ENCODE data around the gene TNRC6C. TPM values are rescaled to one million over a fixed set of nuclear protein-coding genes. Genes with fewer than 3 reads are reported as not detected.

TNRC6C gene
- total RNA-seq, 1 donor from 2014 or later: 28.7 TPM

GRCh38 chr17:78038748-78039288 lies 80.3 kb downstream of the TNRC6C start:
- no peak overlapping the region for H3K27ac Mint-ChIP-seq (ENCODE audit: unreplicated experiment)
- no peaks in the 10 kb centered on the region for H3K4me1 Mint-ChIP-seq (ENCODE audit: unreplicated experiment)
- no peaks in the 10 kb centered on the region for H3K9me3 Mint-ChIP-seq (ENCODE audit: unreplicated experiment)
- DNase-seq (ENCODE audit: extremely low spot score, unreplicated experiment): no peak
- no peak for TF ChIP-seq CTCF (IDR thresholded peaks at IDR 0.05)
- H3K36me3 Mint-ChIP-seq (ENCODE audit: unreplicated experiment): peaks cover 26% of the 10 kb centered on the region
- H3K27me3 Mint-ChIP-seq (ENCODE audit: unreplicated experiment): no peaks in the 10 kb centered on the region
- no peak overlapping the region for H3K4me3 Mint-ChIP-seq (ENCODE audit: unreplicated experiment)

- no peaks in the 10 kb centered on the region for H3K27me3 Mint-ChIP-seq (ENCODE audit: unreplicated experiment)
- no peak overlapping the region for H3K4me3 Mint-ChIP-seq (ENCODE audit: unreplicated experiment)
- no peak overlapping the region for H3K27ac Mint-ChIP-seq (ENCODE audit: unreplicated experiment)
- no peak for DNase-seq (ENCODE audit: extremely low spot score, unreplicated experiment)
- no peaks in the 10 kb centered on the region for H3K4me1 Mint-ChIP-seq (ENCODE audit: unreplicated experiment)
- H3K9me3 Mint-ChIP-seq (ENCODE audit: unreplicated experiment): no peaks in the 10 kb centered on the region
- TF ChIP-seq CTCF (IDR thresholded peaks at IDR 0.05): no peak
- H3K36me3 Mint-ChIP-seq (ENCODE audit: unreplicated experiment): peaks cover 21% of the 10 kb centered on the region
Observed at GRCh38 chr17:78039581-78039980, 81.1 kb downstream of the TNRC6C start.

- DNase-seq (ENCODE audit: extremely low spot score, unreplicated experiment): no peak
- H3K27me3 Mint-ChIP-seq (ENCODE audit: unreplicated experiment): no peaks in the 10 kb centered on the region
- no peak for TF ChIP-seq CTCF (IDR thresholded peaks at IDR 0.05)
- H3K9me3 Mint-ChIP-seq (ENCODE audit: unreplicated experiment): peaks cover 4% of the 10 kb centered on the region
- no peak overlapping the region for H3K27ac Mint-ChIP-seq (ENCODE audit: unreplicated experiment)
- H3K36me3 Mint-ChIP-seq (ENCODE audit: unreplicated experiment): peaks cover 21% of the 10 kb centered on the region
- no peak overlapping the region for H3K4me3 Mint-ChIP-seq (ENCODE audit: unreplicated experiment)
- no peaks in the 10 kb centered on the region for H3K4me1 Mint-ChIP-seq (ENCODE audit: unreplicated experiment)
Observed at GRCh38 chr17:78040440-78041385, 82.2 kb downstream of the TNRC6C start.

- H3K27ac Mint-ChIP-seq (ENCODE audit: unreplicated experiment): no peak overlapping the region
- TF ChIP-seq CTCF (IDR thresholded peaks at IDR 0.05): no peak
- no peaks in the 10 kb centered on the region for H3K4me1 Mint-ChIP-seq (ENCODE audit: unreplicated experiment)
- H3K36me3 Mint-ChIP-seq (ENCODE audit: unreplicated experiment): peaks cover 25% of the 10 kb centered on the region
- DNase-seq (ENCODE audit: extremely low spot score, unreplicated experiment): no peak
- no peak overlapping the region for H3K4me3 Mint-ChIP-seq (ENCODE audit: unreplicated experiment)
- H3K27me3 Mint-ChIP-seq (ENCODE audit: unreplicated experiment): no peaks in the 10 kb centered on the region
- H3K9me3 Mint-ChIP-seq (ENCODE audit: unreplicated experiment): peaks cover 4% of the 10 kb centered on the region
Observed at GRCh38 chr17:78041386-78042179, 83.1 kb downstream of the TNRC6C start.
